Measurements from ENCODE around the gene WASHC3.

The WASHC3 gene

GRCh38 chr12:102069707-102070106 lies 7.9 kb upstream of the WASHC3 start:
- Histone ChIP-seq H3K27ac (ENCODE audit: poor library complexity, severe bottlenecking) (no peak overlapping the region), H3K27me3 (ENCODE audit: insufficient read depth, poor library complexity, severe bottlenecking) (no peaks in the 10 kb centered on the region), H3K36me3 (ENCODE audit: low read depth) (peaks cover 17% of the 10 kb centered on the region), H3K4me1 (ENCODE audit: insufficient read depth, poor library complexity, severe bottlenecking) (no peaks in the 10 kb centered on the region), H3K9me3 (ENCODE audit: severe bottlenecking) (no peaks in the 10 kb centered on the region), H3K4me3 (ENCODE audit: severe bottlenecking) (no peak overlapping the region)
- ATAC-seq (ENCODE audit: low read depth) (no peak), DNase-seq (ENCODE audit: low spot score) (no peak)
- TF ChIP-seq CTCF (IDR thresholded peaks at IDR 0.05; ENCODE audit: poor library complexity, severe bottlenecking) = no peak

- DNase-seq (ENCODE audit: low spot score) = no peak
- no peaks in the 10 kb centered on the region for H3K9me3 ChIP-seq (ENCODE audit: severe bottlenecking)
- H3K4me3 ChIP-seq (ENCODE audit: severe bottlenecking) = no peak overlapping the region
- H3K27ac ChIP-seq (ENCODE audit: poor library complexity, severe bottlenecking) = no peak overlapping the region
- TF ChIP-seq CTCF (IDR thresholded peaks at IDR 0.05; ENCODE audit: poor library complexity, severe bottlenecking) = no peak
- no peaks in the 10 kb centered on the region for H3K27me3 ChIP-seq (ENCODE audit: insufficient read depth, poor library complexity, severe bottlenecking)
- no peak for ATAC-seq (ENCODE audit: low read depth)
- no peaks in the 10 kb centered on the region for H3K4me1 ChIP-seq (ENCODE audit: insufficient read depth, poor library complexity, severe bottlenecking)
- no peaks in the 10 kb centered on the region for H3K36me3 ChIP-seq (ENCODE audit: low read depth)
Measured at GRCh38 chr12:102067574-102068258, 5.9 kb upstream of the WASHC3 start.

- Histone ChIP-seq H3K36me3 (ENCODE audit: low read depth) (peaks cover 6% of the 10 kb centered on the region), H3K9me3 (ENCODE audit: severe bottlenecking) (no peaks in the 10 kb centered on the region), H3K4me3 (ENCODE audit: severe bottlenecking) (no peak overlapping the region), H3K27ac (ENCODE audit: poor library complexity, severe bottlenecking) (no peak overlapping the region), H3K27me3 (ENCODE audit: insufficient read depth, poor library complexity, severe bottlenecking) (no peaks in the 10 kb centered on the region), H3K4me1 (ENCODE audit: insufficient read depth, poor library complexity, severe bottlenecking) (no peaks in the 10 kb centered on the region)
- ATAC-seq (ENCODE audit: low read depth) (no peak), DNase-seq (ENCODE audit: low spot score) (no peak)
- TF ChIP-seq CTCF (IDR thresholded peaks at IDR 0.05; ENCODE audit: poor library complexity, severe bottlenecking) = no peak
Measured at GRCh38 chr12:102064476-102064875, 2.7 kb upstream of the WASHC3 start.

GRCh38 chr12:102063069-102063468 lies 1.3 kb upstream of the WASHC3 start:
- Histone ChIP-seq H3K36me3 (ENCODE audit: low read depth) (peaks cover 13% of the 10 kb centered on the region), H3K27ac (ENCODE audit: poor library complexity, severe bottlenecking) (no peak overlapping the region), H3K9me3 (ENCODE audit: severe bottlenecking) (no peaks in the 10 kb centered on the region), H3K4me1 (ENCODE audit: insufficient read depth, poor library complexity, severe bottlenecking) (no peaks in the 10 kb centered on the region), H3K4me3 (ENCODE audit: severe bottlenecking) (no peak overlapping the region), H3K27me3 (ENCODE audit: insufficient read depth, poor library complexity, severe bottlenecking) (no peaks in the 10 kb centered on the region)
- DNase-seq (ENCODE audit: low spot score) (no peak), ATAC-seq (ENCODE audit: low read depth) (no peak)
- TF ChIP-seq CTCF (IDR thresholded peaks at IDR 0.05; ENCODE audit: poor library complexity, severe bottlenecking) = no peak

DNA sequence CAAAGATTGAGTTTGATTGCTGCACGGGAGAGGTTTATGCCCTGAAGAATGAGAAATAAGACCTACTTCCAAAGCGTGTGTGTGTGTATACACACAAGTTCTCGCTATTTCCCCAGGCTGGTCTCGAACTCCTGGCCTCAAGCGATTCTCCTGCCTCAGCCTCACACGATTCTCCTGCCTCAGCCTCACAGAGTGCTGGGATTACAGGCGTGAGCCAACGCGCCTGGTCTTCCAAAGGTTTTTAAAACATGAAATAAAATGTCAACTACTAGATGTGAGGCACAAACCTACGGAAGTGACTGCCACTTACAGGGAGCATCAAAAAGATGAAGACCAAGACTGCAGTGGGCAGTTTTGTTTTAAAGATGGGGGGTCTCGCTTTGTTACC lies 622 bp upstream of the WASHC3 start:
- peaks cover 20% of the 10 kb centered on the region for H3K36me3 ChIP-seq (ENCODE audit: low read depth)
- no peaks in the 10 kb centered on the region for H3K27me3 ChIP-seq (ENCODE audit: insufficient read depth, poor library complexity, severe bottlenecking)
- no peak for DNase-seq (ENCODE audit: low spot score)
- ATAC-seq (ENCODE audit: low read depth) = no peak
- no peaks in the 10 kb centered on the region for H3K9me3 ChIP-seq (ENCODE audit: severe bottlenecking)
- no peaks in the 10 kb centered on the region for H3K4me1 ChIP-seq (ENCODE audit: insufficient read depth, poor library complexity, severe bottlenecking)
- no peak overlapping the region for H3K27ac ChIP-seq (ENCODE audit: poor library complexity, severe bottlenecking)
- TF ChIP-seq CTCF (IDR thresholded peaks at IDR 0.05; ENCODE audit: poor library complexity, severe bottlenecking) = no peak
- H3K4me3 ChIP-seq (ENCODE audit: severe bottlenecking) = peak overlapping the region; percentile 74
